ENCODE measurements around the gene ARRB2. TPM values are rescaled to one million over a fixed set of nuclear protein-coding genes. Genes with fewer than 3 reads are reported as not detected.

ARRB2 gene
- total and polyA plus RNA-seq, 2 of the 8 experiments (the other 6 are each of a cell fraction or from before 2014, with no cell fraction given): 72.4 to 101 TPM

DNA sequence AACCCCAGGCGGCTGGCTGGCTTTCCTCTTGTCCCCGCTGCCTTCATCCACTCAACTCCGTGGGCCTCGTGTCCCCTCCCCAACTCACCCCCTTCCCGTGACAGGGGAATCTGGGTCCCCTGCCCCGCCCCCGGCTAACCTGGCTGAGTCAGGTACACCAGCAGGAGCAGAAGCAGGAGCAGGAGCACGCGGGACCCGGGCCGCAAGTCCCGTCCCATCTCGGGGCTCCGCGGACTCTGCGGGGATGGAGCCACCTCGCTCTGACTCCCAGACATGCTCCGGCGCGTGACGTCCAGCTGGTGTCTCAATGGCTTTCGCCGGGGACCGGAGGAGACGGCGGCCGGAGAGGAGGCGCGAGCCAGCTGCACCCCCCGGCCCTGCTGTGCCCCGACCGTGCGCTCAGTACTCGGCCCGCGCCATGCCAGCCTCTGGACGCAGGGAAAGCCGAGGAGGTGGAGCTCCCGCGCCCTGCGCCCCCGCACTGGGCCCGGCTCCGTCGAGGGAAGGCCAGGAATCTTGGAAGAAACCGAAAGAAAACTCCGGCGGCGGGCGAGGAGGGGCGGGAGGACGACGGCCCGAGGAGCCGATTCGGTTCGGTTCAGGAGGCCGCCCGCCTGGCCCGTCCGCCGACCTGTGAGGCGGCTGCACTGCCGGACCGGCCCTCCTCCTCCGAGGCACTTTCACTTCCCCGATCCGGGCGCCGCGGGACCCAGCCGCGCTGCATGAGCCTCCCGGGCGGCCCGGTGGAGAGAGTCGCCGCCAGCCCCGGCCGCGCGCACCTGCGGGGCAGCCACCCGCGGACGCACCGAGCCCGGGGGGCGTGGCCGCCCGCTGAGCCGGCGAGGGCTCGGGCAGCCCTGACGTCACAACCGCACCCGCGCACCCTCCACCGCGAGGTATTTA lies 28.9 kb downstream of the ARRB2 start, which contains the start of the genes CXCL16 and ZMYND15:
Gene CXCL16 (minus strand): TSS at position 807 of the 903 bp plus-strand sequence. CDS start 589 bp downstream, at position 218.
Gene ZMYND15 (plus strand): TSS at position 712 of the 903 bp plus-strand sequence. CDS start 716 bp downstream, outside the sequence.
- Histone ChIP-seq H3K4me1 (replicated peaks in 1 of 4; ENCODE audit: control insufficient read depth in 3 of 4, insufficient read depth in 4 of 4, low read length in 3 of 4) (peaks cover 0 to 10% (median 7%) of the 10 kb centered on the region in 4 experiments; a peak in 5 of 7 replicates), H3K36me3 (ENCODE audit: control insufficient read depth in 2 of 4, insufficient read depth in 4 of 4, low read length in 3 of 4) (no peaks in the 10 kb centered on the region; a peak in 1 of 8 replicates), H3K9me3 (ENCODE audit: insufficient read depth in 2 of 2, low read depth in 1 of 2, low read length in 1 of 2) (no peaks in the 10 kb centered on the region; a peak in 1 of 4 replicates), H2BK15ac (ENCODE audit: low read length) (no peak within 1 kb of the TSS), H4K20me1 (replicated peaks in 1 of 2; ENCODE audit: control insufficient read depth in 1 of 2, insufficient read depth in 2 of 2, low read length in 2 of 2) (no peaks in the 10 kb centered on the region), H3K9ac (replicated peaks in 1 of 4; ENCODE audit: extremely low read depth in 1 of 4, low read depth in 3 of 4, low read length in 3 of 4) (peak within 1 kb of the TSS in 3 of 4 experiments; percentile 1 to 69 (median 2); a peak in 2 of 7 replicates), H2AK5ac (ENCODE audit: low read depth, low read length) (no peak within 1 kb of the TSS), H4K8ac (ENCODE audit: extremely low read depth, insufficient read depth, low read length) (peak within 1 kb of the TSS; percentile 71), H2BK5ac (ENCODE audit: low read depth, low read length) (no peak within 1 kb of the TSS), H3K27ac (ENCODE audit: low read depth, low read length) (no peak within 1 kb of the TSS), H3K4me2 (ENCODE audit: insufficient read depth in 1 of 2, low read depth in 2 of 2, low read length in 2 of 2) (peak within 1 kb of the TSS; percentile 72 to 95), H4K91ac (replicated peaks; ENCODE audit: insufficient read length, low read length) (no peak within 1 kb of the TSS), H3K18ac (ENCODE audit: extremely low read depth, low read length) (peak within 1 kb of the TSS; percentile 60), H3K23me2 (ENCODE audit: low read depth, low read length) (peaks cover 15% of the 10 kb centered on the region; the same call in 1 of the 2 replicates), H2BK12ac (ENCODE audit: low read depth, low read length) (0 out of 2 replicates have a peak within 1 kb of the TSS, but pooled peaks have one; percentile 27), H3K79me2 (ENCODE audit: control insufficient read depth in 1 of 2, insufficient read depth in 2 of 2, low read length in 2 of 2) (no peaks in the 10 kb centered on the region), H3K27me3 (replicated peaks in 1 of 4; ENCODE audit: control insufficient read depth in 3 of 4, extremely low read depth in 1 of 4, insufficient read depth in 3 of 4, low read length in 3 of 4) (peaks cover 29 to 67% (median 47%) of the 10 kb centered on the region in 4 experiments), H2BK120ac (replicated peaks; ENCODE audit: low read depth, low read length) (no peak within 1 kb of the TSS), H3K14ac (ENCODE audit: insufficient read length) (no peak within 1 kb of the TSS), H3K56ac (replicated peaks; ENCODE audit: insufficient read length, low read depth, low read length) (no peak within 1 kb of the TSS), H3K4me3 (ENCODE audit: extremely low read depth in 1 of 4, insufficient read depth in 2 of 4, low read depth in 3 of 4, low read length in 4 of 4) (peak within 1 kb of the TSS; percentile 37 to 65 (median 44)), H3K23ac (ENCODE audit: insufficient read length) (no peak within 1 kb of the TSS), H4K5ac (ENCODE audit: insufficient read length, low read depth, low read length) (no peak within 1 kb of the TSS), H2BK20ac (ENCODE audit: low read length) (no peak within 1 kb of the TSS), H2AFZ (ENCODE audit: low read length) (peak within 1 kb of the TSS; percentile 85), H3K79me1 (ENCODE audit: low read depth, low read length) (no peaks in the 10 kb centered on the region), H3K4ac (replicated peaks; ENCODE audit: insufficient read length, low read depth, low read length) (peak within 1 kb of the TSS; percentile 16)
- DNase-seq (ENCODE audit: low read depth in 1 of 2, low spot score in 2 of 2): peak in 1 of 2 experiments; percentile 78
- no peak for FAIRE-seq
- WGBS, 2 experiments (ENCODE audit: extremely low coverage in 1 of 2, insufficient coverage in 1 of 2, insufficient read length in 1 of 2, insufficient replicate concordance in 2 of 2, low coverage in 1 of 2, low lambda C conversion rate in 2 of 2, missing lambda C conversion rate in 1 of 2): 2% methylated on average over 60 of the region's 100 CpGs; no CpG with 5 or more reads in 1 of the 2 experiments
- ChIA-PET CTCF (ENCODE audit: partially characterized antibody) (no interaction called here), POLR2A (ENCODE audit: partially characterized antibody) (no interaction called here)
- TF ChIP-seq SUZ12 (IDR thresholded peaks at IDR 0.05; ENCODE audit: low read length): peak; percentile 90

Data from H1 (cell line).